Stomach (tissue), 4 donors: ENCODE measurements around the gene SMTNL2.

Source experiments
- EP300 ChIP-seq: sonication (generic); formaldehyde crosslinking; IDR thresholded peaks from one replicate; pipeline ENCODE4 v1.6.1; 2017; ENCODE audit warnings: antibody characterized with exemption
- POLR2AphosphoS5 ChIP-seq, 3 donors: sonication (generic); formaldehyde crosslinking; IDR thresholded peaks; one replicate each; pipeline ENCODE4 v1.6.1; 2016; ENCODE audit warnings: antibody characterized with exemption in 3 of 3
- TF ChIP-seq, protein P1 (sequence below), 7 experiments: fragments of 450-650 bp in 4 of 7; fragments of 200-600 bp in 3 of 7; sonication (generic) in 3 of 7; IDR thresholded peaks; one replicate each; pipeline ENCODE4 v1.5.1; 2016 to 2019; ENCODE audit warnings: antibody characterized with exemption in 7 of 7, control low read depth in 2 of 7, mild to moderate bottlenecking in 1 of 7

DNA sequence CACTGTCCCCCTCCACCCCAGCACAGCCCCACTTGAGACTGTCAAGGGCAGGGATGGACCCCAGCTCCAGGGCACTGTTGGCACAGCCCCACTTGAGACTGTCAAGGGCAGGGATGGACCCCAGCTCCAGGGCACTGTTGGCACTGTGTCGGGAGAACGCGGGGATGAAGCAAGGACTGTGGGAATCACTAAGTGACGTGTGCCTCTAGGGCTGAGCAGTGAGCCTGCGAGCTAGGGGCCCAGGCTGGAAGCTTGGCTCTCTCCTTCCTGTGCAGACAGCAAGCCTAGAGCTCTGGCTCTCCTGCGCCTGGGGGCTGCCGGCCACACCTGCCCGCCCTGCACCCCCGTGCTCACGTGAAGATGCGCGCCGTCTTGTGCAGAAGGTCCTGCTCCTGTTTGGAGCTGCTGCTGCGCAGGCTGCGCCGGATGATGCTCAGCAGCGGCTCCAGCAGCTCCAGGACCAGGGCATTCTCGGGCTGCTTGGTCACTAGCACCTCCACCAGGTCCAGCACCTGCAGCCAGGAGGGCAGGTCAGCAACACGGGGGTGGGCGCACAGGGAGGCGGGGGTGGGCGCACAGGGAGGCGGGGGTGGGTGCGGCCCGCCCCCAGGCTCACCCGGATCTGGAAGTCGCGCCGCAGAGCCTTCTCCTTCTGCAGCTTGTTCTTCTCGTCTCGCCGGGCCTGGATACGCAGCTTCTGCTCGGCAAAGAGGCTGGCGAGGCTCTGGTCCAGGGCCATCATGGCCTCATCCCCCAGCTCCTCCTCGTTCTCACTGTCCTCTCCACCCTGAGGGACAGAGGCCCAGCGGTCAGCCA is 40.0 kb upstream of the SMTNL2 start:
- TF ChIP-seq POLR2AphosphoS5 (IDR thresholded peaks at IDR 0.05) = no peak
- TF ChIP-seq, protein P1, sequence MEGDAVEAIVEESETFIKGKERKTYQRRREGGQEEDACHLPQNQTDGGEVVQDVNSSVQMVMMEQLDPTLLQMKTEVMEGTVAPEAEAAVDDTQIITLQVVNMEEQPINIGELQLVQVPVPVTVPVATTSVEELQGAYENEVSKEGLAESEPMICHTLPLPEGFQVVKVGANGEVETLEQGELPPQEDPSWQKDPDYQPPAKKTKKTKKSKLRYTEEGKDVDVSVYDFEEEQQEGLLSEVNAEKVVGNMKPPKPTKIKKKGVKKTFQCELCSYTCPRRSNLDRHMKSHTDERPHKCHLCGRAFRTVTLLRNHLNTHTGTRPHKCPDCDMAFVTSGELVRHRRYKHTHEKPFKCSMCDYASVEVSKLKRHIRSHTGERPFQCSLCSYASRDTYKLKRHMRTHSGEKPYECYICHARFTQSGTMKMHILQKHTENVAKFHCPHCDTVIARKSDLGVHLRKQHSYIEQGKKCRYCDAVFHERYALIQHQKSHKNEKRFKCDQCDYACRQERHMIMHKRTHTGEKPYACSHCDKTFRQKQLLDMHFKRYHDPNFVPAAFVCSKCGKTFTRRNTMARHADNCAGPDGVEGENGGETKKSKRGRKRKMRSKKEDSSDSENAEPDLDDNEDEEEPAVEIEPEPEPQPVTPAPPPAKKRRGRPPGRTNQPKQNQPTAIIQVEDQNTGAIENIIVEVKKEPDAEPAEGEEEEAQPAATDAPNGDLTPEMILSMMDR (IDR thresholded peaks at IDR 0.05) = no peak
- no peak for TF ChIP-seq EP300
